GM12878 (cell line): ENCODE data around the gene SREK1.

Experiments
- CREB1 ChIP-seq: IDR thresholded peaks from 2 replicates; pipeline ENCODE4 v1.6.1; 2012; ENCODE audit warnings: low read depth, mild to moderate bottlenecking, inconsistent platforms
- EED ChIP-seq: sonication (generic); IDR thresholded peaks from 2 replicates; pipeline ENCODE4 v1.6.1; 2016; ENCODE audit warnings: antibody characterized with exemption, low read depth
- EZH2 ChIP-seq: IDR thresholded peaks from 2 replicates; pipeline ENCODE4 v1.6.1; 2012; ENCODE audit warnings: low read depth, mild to moderate bottlenecking, control low read depth, inconsistent platforms, low read length, borderline replicate concordance; ENCODE audit not compliant: control insufficient read depth
- IKZF1 ChIP-seq: fragments of 450-650 bp; conservative IDR thresholded peaks from 2 replicates; pipeline ENCODE4 v1.6.1; 2017; ENCODE audit warnings: antibody characterized with exemption, mild to moderate bottlenecking
- POLR2A ChIP-seq: IDR thresholded peaks from 2 replicates; pipeline ENCODE4 v1.6.1; 2011; ENCODE audit warnings: low read depth, mild to moderate bottlenecking, low read length
- POLR2AphosphoS5 ChIP-seq: IDR thresholded peaks from 2 replicates; pipeline ENCODE4 v1.6.1; 2011; ENCODE audit warnings: mild to moderate bottlenecking, low read length, inconsistent platforms
- RELA ChIP-seq: fragments of 450-650 bp; IDR thresholded peaks from 2 replicates; pipeline ENCODE4 v1.8.0; 2014; ENCODE audit warnings: borderline replicate concordance; ENCODE audit not compliant: partially characterized antibody
- RFX5 ChIP-seq: IDR thresholded peaks from 2 replicates; pipeline ENCODE4 v1.6.1; 2011; ENCODE audit warnings: low read depth, low read length, improper control_type of control experiment
- ZNF207 ChIP-seq: fragments of 450-650 bp; IDR thresholded peaks from 2 replicates; pipeline ENCODE4 v1.6.1; 2014; ENCODE audit warnings: antibody characterized with exemption, mild to moderate bottlenecking, borderline replicate concordance
- TF ChIP-seq, protein P1 (sequence below), 3 experiments: IDR thresholded peaks in 2 of 3; conservative IDR thresholded peaks in 1 of 3; 2 replicates each; pipeline ENCODE4 v1.5.1; 2011; ENCODE audit warnings: low read depth in 3 of 3, low read length in 3 of 3, mild to moderate bottlenecking in 3 of 3, control low read depth in 2 of 3, moderate library complexity in 2 of 3, inconsistent platforms in 1 of 3, mixed read lengths in 1 of 3; ENCODE audit not compliant: control insufficient read depth in 2 of 3, insufficient read depth in 1 of 3; ENCODE audit errors: extremely low read depth in 1 of 3
- TF ChIP-seq, protein P2 (sequence below): IDR thresholded peaks from 2 replicates; pipeline ENCODE4 v1.6.1; 2012; ENCODE audit warnings: improper control_type of control experiment, low read depth, low read length; ENCODE audit not compliant: insufficient replicate concordance
- TF ChIP-seq, protein P3 (sequence below): IDR thresholded peaks from 2 replicates; pipeline ENCODE4 v1.6.1; 2011; ENCODE audit warnings: low read depth, mild to moderate bottlenecking, low read length, moderate library complexity, borderline replicate concordance; ENCODE audit errors: extremely low read depth
- TF ChIP-seq, protein P4 (sequence below): IDR thresholded peaks from 2 replicates; pipeline ENCODE4 v1.6.1; 2012; ENCODE audit warnings: low read depth, low read length, improper control_type of control experiment

DNA sequence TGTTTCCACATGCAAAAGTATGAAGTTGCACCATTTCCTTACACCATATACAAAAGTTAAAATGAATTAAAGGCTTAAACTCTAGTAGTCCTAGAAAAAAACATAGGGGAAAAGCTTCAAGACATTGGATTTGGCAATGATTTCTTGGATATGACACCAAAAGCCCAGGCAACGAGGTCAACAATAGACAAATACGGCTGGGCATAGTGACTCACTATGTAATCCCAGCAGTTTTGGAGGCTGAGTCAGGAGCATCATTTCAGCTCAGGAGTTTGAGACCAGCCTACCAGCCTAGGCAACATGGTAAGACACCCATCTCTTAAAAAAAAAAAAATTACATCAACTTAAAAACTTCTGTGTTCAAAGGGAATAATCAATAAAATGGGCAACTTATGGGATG is 30.9 kb upstream of the SREK1 start:
- no peak for TF ChIP-seq RFX5
- TF ChIP-seq, protein P1, sequence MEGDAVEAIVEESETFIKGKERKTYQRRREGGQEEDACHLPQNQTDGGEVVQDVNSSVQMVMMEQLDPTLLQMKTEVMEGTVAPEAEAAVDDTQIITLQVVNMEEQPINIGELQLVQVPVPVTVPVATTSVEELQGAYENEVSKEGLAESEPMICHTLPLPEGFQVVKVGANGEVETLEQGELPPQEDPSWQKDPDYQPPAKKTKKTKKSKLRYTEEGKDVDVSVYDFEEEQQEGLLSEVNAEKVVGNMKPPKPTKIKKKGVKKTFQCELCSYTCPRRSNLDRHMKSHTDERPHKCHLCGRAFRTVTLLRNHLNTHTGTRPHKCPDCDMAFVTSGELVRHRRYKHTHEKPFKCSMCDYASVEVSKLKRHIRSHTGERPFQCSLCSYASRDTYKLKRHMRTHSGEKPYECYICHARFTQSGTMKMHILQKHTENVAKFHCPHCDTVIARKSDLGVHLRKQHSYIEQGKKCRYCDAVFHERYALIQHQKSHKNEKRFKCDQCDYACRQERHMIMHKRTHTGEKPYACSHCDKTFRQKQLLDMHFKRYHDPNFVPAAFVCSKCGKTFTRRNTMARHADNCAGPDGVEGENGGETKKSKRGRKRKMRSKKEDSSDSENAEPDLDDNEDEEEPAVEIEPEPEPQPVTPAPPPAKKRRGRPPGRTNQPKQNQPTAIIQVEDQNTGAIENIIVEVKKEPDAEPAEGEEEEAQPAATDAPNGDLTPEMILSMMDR (IDR thresholded peaks at IDR 0.05 in 2 of 3, conservative IDR thresholded peaks at IDR 0.05 in 1 of 3; ENCODE audit: control insufficient read depth in 2 of 3, extremely low read depth in 1 of 3, insufficient read depth in 1 of 3, low read depth in 3 of 3, low read length in 3 of 3), result no peak
- TF ChIP-seq, protein P2, sequence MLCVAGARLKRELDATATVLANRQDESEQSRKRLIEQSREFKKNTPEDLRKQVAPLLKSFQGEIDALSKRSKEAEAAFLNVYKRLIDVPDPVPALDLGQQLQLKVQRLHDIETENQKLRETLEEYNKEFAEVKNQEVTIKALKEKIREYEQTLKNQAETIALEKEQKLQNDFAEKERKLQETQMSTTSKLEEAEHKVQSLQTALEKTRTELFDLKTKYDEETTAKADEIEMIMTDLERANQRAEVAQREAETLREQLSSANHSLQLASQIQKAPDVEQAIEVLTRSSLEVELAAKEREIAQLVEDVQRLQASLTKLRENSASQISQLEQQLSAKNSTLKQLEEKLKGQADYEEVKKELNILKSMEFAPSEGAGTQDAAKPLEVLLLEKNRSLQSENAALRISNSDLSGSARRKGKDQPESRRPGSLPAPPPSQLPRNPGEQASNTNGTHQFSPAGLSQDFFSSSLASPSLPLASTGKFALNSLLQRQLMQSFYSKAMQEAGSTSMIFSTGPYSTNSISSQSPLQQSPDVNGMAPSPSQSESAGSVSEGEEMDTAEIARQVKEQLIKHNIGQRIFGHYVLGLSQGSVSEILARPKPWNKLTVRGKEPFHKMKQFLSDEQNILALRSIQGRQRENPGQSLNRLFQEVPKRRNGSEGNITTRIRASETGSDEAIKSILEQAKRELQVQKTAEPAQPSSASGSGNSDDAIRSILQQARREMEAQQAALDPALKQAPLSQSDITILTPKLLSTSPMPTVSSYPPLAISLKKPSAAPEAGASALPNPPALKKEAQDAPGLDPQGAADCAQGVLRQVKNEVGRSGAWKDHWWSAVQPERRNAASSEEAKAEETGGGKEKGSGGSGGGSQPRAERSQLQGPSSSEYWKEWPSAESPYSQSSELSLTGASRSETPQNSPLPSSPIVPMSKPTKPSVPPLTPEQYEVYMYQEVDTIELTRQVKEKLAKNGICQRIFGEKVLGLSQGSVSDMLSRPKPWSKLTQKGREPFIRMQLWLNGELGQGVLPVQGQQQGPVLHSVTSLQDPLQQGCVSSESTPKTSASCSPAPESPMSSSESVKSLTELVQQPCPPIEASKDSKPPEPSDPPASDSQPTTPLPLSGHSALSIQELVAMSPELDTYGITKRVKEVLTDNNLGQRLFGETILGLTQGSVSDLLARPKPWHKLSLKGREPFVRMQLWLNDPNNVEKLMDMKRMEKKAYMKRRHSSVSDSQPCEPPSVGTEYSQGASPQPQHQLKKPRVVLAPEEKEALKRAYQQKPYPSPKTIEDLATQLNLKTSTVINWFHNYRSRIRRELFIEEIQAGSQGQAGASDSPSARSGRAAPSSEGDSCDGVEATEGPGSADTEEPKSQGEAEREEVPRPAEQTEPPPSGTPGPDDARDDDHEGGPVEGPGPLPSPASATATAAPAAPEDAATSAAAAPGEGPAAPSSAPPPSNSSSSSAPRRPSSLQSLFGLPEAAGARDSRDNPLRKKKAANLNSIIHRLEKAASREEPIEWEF, result no peak
- no peak for TF ChIP-seq POLR2A
- TF ChIP-seq, protein P3, sequence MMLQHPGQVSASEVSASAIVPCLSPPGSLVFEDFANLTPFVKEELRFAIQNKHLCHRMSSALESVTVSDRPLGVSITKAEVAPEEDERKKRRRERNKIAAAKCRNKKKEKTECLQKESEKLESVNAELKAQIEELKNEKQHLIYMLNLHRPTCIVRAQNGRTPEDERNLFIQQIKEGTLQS, result no peak
- no peak for TF ChIP-seq RELA
- TF ChIP-seq IKZF1, result no peak
- TF ChIP-seq, protein P4, sequence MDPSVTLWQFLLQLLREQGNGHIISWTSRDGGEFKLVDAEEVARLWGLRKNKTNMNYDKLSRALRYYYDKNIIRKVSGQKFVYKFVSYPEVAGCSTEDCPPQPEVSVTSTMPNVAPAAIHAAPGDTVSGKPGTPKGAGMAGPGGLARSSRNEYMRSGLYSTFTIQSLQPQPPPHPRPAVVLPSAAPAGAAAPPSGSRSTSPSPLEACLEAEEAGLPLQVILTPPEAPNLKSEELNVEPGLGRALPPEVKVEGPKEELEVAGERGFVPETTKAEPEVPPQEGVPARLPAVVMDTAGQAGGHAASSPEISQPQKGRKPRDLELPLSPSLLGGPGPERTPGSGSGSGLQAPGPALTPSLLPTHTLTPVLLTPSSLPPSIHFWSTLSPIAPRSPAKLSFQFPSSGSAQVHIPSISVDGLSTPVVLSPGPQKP, result no peak
- no peak for TF ChIP-seq POLR2AphosphoS5
- TF ChIP-seq ZNF207, result no peak
- TF ChIP-seq EZH2, result no peak
- no peak for TF ChIP-seq CREB1
- no peak for TF ChIP-seq EED
